Left lung (tissue), 10 donors: Measurements from ENCODE around the gene PARN. TPM values are rescaled to one million over a fixed set of nuclear protein-coding genes. Genes with fewer than 3 reads are reported as not detected.
"Not testable (repeated sequence)": the region's sequence is repeated elsewhere in the genome, so short reads cannot be mapped to it uniquely, and the experiment has no call there.

ENCODE experiments used
- ATAC-seq: fragments of 200-7000 bp; cut with Tn5 transposase; one replicate; pipeline ENCODE4 v1.9.1; 2020; ENCODE audit warnings: moderate library complexity
- DNase-seq, 4 donors: peaks; one replicate each; pipeline ENCODE4 v3.0.0-alpha.2; 2013 to 2020
- H3K27ac ChIP-seq, 2 donors: fragments of 200-600 bp; sonication (generic) in 1 of 2; one replicate each; pipeline versions ENCODE4 v1.5.0 to v1.8.0; 2020 to 2021
- H3K27me3 ChIP-seq, 2 donors: fragments of 200-600 bp; sonication (generic) in 1 of 2; one replicate each; pipeline versions ENCODE4 v1.5.0 to v1.8.0; 2020 to 2021
- H3K36me3 ChIP-seq, 2 donors: fragments of 200-600 bp; sonication (generic) in 1 of 2; one replicate each; pipeline versions ENCODE4 v1.5.0 to v1.8.0; 2020 to 2021
- H3K4me1 ChIP-seq, 2 donors: fragments of 200-600 bp; one replicate each; pipeline ENCODE4 v1.8.0; 2021
- H3K4me3 ChIP-seq, 2 donors: fragments of 200-600 bp; sonication (generic) in 1 of 2; one replicate each; pipeline versions ENCODE4 v1.5.0 to v1.8.0; 2020 to 2021; ENCODE audit warnings: mild to moderate bottlenecking in 1 of 2
- H3K9me3 ChIP-seq, 2 donors: fragments of 200-600 bp; sonication (generic) in 1 of 2; one replicate each; pipeline versions ENCODE4 v1.5.0 to v1.8.0; 2020 to 2021
- CTCF ChIP-seq, 2 donors: fragments of 200-600 bp; sonication (generic) in 1 of 2; IDR thresholded peaks; one replicate each; pipeline versions ENCODE4 v1.5.0 to v1.8.0; 2021; ENCODE audit warnings: antibody characterized with exemption in 2 of 2
- intact Hi-C, 2 donors: fragments of 100-400 bp; cut with DNase I; formaldehyde crosslinking; loops; one replicate each; pipeline versions ENCODE4 v1.11.2 to v1.14.2; 2022
- polyA plus RNA-seq, 6 donors: library from polyadenylated mRNA; unstranded; fragments of 120-200 nt; gene quantifications; one replicate each; pipeline ENCODE4 v1.2.1, GENCODE V29; 2013; ENCODE audit not compliant: insufficient read length in 6 of 6
- total RNA-seq, 2 donors: library from RNA; stranded (reverse); fragmentation: NEBNext Ultra II Directional; extraction: Animal tissue kit (Norgen Biotek cat#: 25700); gene quantifications; one replicate each; pipeline ENCODE4 v1.2.1, GENCODE V29; 2021
- donor health status: DM: no; HTN: yes; CAD: no.
- donor health status: DM: no; HTN: no; CAD: no.

Gene PARN
- total and polyA plus RNA-seq, 8 donors, result 26.9 to 37.9 (median 27.7) TPM

GRCh38 chr16:14438256-14438655 lies 191.8 kb downstream of the PARN start:
- Histone ChIP-seq H3K27ac (no peak overlapping the region), H3K36me3 (peaks cover 0 to 23% of the 10 kb centered on the region in 2 donors), H3K4me3 (no peak overlapping the region), H3K9me3 (no peaks in the 10 kb centered on the region), H3K4me1 (no peaks in the 10 kb centered on the region), H3K27me3 (no peaks in the 10 kb centered on the region)
- ATAC-seq (no peak), DNase-seq (no peak)
- TF ChIP-seq CTCF (IDR thresholded peaks at IDR 0.05), result no peak
- intact Hi-C loops, result no loop called here

GRCh38 chr16:14437426-14437825 lies 192.6 kb downstream of the PARN start:
- ATAC-seq, result no peak
- H3K27ac ChIP-seq, result no peak overlapping the region
- H3K4me1 ChIP-seq, result no peaks in the 10 kb centered on the region
- no peak for TF ChIP-seq CTCF (IDR thresholded peaks at IDR 0.05)
- intact Hi-C loops, result no loop called here
- no peaks in the 10 kb centered on the region for H3K9me3 ChIP-seq
- no peak for DNase-seq
- H3K36me3 ChIP-seq, result peaks cover 0 to 25% of the 10 kb centered on the region in 2 donors
- no peaks in the 10 kb centered on the region for H3K27me3 ChIP-seq
- no peak overlapping the region for H3K4me3 ChIP-seq

- TF ChIP-seq CTCF (IDR thresholded peaks at IDR 0.05), result no peak
- Histone ChIP-seq H3K27ac (no peak overlapping the region), H3K27me3 (no peaks in the 10 kb centered on the region), H3K4me3 (no peak overlapping the region), H3K9me3 (no peaks in the 10 kb centered on the region), H3K4me1 (no peaks in the 10 kb centered on the region), H3K36me3 (peaks cover 0 to 27% of the 10 kb centered on the region in 2 donors)
- ATAC-seq (no peak), DNase-seq (no peak)
- intact Hi-C loops, result no loop called here
These were observed 193.6 kb downstream of the PARN start for GRCh38 chr16:14436401-14436955.

GRCh38 chr16:14434860-14435259 lies 195.2 kb downstream of the PARN start:
- intact Hi-C loops, result no loop called here
- TF ChIP-seq CTCF (IDR thresholded peaks at IDR 0.05), result no peak
- Histone ChIP-seq H3K36me3 (peaks cover 0 to 27% of the 10 kb centered on the region in 2 donors), H3K4me3 (no peak overlapping the region), H3K27me3 (no peaks in the 10 kb centered on the region), H3K9me3 (no peaks in the 10 kb centered on the region), H3K27ac (no peak overlapping the region), H3K4me1 (no peaks in the 10 kb centered on the region)
- DNase-seq (no peak), ATAC-seq (no peak)

GRCh38 chr16:14428971-14429637 lies 201.0 kb downstream of the PARN start:
- peak; percentile 89 for ATAC-seq
- DNase-seq, intact Hi-C loops: not testable (repeated sequence)

More at GRCh38 chr16:14428971-14429637, 201.0 kb downstream of the PARN start:
- not testable (repeated sequence) for H3K4me1 ChIP-seq, H3K27me3 ChIP-seq, H3K27ac ChIP-seq, H3K36me3 ChIP-seq, H3K9me3 ChIP-seq, H3K4me3 ChIP-seq
